ENCODE data around the gene RALGPS1.

GRCh38 chr9:126927419-126927818 is 12.8 kb downstream of the RALGPS1 start:
- TF ChIP-seq CTCF (IDR thresholded peaks at IDR 0.05 in 4 of 5, conservative IDR thresholded peaks at IDR 0.05 in 1 of 5) (no peak), POLR2A (IDR thresholded peaks at IDR 0.05) (no peak)

All from gastrocnemius medialis (tissue), 4 donors.